SU-DHL-6 (cell line): Measurements from ENCODE around the gene TSPAN18.

Source experiments
- CTCF ChIP-seq: fragments of 200-600 bp; sonication (generic); IDR thresholded peaks from one replicate; pipeline ENCODE4 v1.5.1; 2017; ENCODE audit warnings: antibody characterized with exemption, mild to moderate bottlenecking, low read length, moderate library complexity; ENCODE audit not compliant: insufficient read depth, poor library complexity, severe bottlenecking
- EZH2phosphoT487 ChIP-seq: fragments of 200-600 bp; sonication (generic), shearing (Covaris generic); conservative IDR thresholded peaks from 2 replicates; pipeline ENCODE4 v1.6.1; 2018; ENCODE audit warnings: mild to moderate bottlenecking, antibody characterized with exemption, low read length, moderate library complexity, mixed read lengths

DNA sequence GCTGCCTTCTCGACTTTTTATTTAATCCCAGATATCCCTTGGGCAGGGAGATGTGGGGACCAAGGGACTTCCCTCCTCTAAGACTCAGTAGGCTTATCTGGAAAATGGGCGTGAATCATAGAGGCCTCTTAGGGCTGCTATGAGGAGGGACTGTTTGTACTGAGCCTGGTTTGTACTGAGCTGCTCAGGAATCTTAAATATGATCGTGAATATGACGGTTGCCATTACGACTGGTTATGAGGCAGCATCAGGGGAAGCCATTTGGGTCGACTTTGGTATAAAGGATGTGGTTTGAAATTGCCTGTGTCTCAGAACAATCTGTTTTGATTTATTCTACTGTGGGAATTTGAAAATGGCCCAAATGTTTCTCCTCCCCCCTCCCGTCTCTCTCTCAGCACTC is 20.6 kb downstream of the TSPAN18 start:
- no peak for TF ChIP-seq CTCF
- TF ChIP-seq EZH2phosphoT487 = no peak
